Fibroblast of upper back skin (primary cell): ENCODE measurements around the gene ST6GAL1.
A peak's percentile ranks its signal among the peaks of the same experiment; 100 is the strongest.
"Not testable (repeated sequence)": the region's sequence is repeated elsewhere in the genome, so short reads cannot be mapped to it uniquely, and the experiment has no call there.

Experiments used
- DNase-seq: peaks from one replicate; pipeline ENCODE4 v3.0.0-alpha.2; 2013

The ST6GAL1 gene

GRCh38 chr3:186930143-186930640 is at the start of gene ST6GAL1:
Gene ST6GAL1 (plus strand): TSS chr3:186930526. CDS start chr3:187042704, 112,178 bp downstream.
- peak; percentile 66 for DNase-seq

GRCh38 chr3:186882150-186882524 is 48.2 kb upstream of the ST6GAL1 start:
- peak; percentile 74 for DNase-seq

GRCh38 chr3:186882881-186883685 is 47.2 kb upstream of the ST6GAL1 start:
- peak; percentile 84 for DNase-seq

GRCh38 chr3:186883686-186884058 is 46.7 kb upstream of the ST6GAL1 start:
- DNase-seq, result no peak

- DNase-seq, result not testable (repeated sequence)
These were observed 45.5 kb upstream of the ST6GAL1 start for GRCh38 chr3:186884868-186885267.

DNA sequence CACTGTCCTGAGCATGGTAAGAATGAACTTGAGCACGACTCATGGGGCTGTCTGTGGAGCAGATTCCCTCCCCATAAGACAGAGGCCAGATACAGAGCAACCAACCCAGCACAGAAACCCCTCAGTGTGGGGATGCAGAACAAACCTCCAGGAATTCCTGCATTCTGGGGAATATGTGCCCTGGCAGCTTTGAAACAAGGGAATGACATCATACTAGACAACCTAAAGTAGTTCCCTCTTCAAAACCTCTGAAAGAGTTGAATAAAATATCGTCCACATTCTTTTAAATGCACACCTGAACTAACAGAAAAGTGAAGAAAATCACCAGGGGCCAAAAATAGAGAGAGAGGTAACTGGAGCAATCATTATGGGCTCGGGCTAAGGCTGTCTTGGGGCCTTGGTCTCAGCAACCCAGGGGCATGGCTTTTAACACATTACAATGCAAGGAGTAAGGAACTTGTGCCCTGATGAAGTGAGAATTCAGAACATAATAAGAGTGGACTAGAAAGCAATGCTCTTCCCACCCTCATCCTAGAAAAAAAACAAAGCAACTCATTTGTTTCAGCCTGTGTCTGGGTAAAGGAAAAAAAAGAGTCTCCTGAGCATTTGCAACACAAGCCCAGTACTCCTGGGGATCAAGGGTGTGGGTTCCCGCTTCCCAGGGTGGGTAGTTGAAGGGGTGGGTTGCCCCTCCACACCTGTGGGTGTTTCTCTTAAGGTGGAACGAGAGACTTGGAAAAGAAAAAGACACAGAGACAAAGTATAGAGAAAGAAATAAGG is 43.9 kb upstream of the ST6GAL1 start:
- DNase-seq, result no peak

GRCh38 chr3:186887507-186887938 is 42.8 kb upstream of the ST6GAL1 start:
- not testable (repeated sequence) for DNase-seq

- peak; percentile 25 for DNase-seq
These were observed 41.8 kb upstream of the ST6GAL1 start for GRCh38 chr3:186888569-186888968.

DNA sequence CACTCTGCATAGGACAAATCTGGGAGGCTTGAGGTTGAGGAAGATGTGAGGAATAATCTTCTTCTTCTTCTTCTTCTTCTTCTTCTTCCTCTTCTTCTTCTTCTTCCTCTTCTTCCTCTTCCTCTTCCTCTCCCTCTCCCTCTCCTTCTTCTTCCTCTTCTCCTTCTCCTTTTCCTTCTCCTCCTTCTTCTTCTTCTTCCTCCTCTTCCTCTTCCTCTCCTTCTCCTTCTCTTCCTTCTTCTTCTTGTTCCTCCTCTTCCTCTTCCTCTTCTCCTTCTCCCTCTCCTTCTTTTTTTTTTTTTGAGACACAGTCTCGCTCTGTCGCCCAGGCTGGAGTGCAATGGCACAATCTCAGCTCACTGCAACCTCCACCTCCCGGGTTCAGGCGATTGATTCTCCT is 40.6 kb upstream of the ST6GAL1 start:
- DNase-seq, result not testable (repeated sequence)

DNA sequence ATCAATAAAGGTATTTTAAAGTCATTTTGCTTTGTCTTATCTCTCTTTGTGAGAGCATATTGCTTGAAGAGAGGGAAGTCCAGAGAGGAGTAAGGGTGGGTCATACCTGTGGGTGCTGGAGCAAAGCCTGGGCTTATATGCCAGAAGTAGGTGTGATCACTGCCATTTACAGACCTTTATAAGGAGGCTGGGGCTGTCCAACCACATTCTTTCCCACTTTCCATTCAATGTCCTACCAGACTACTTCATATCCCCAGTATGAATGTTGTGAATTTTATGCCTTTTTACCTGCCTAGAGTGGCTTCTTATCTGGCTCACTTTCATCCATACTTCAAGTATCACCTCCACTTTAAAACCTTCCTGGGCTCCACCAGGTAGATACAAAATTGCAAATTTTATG is 39.4 kb upstream of the ST6GAL1 start:
- DNase-seq, result no peak

- DNase-seq, result not testable (repeated sequence)
These were observed 37.3 kb upstream of the ST6GAL1 start for GRCh38 chr3:186893071-186893470.

DNA sequence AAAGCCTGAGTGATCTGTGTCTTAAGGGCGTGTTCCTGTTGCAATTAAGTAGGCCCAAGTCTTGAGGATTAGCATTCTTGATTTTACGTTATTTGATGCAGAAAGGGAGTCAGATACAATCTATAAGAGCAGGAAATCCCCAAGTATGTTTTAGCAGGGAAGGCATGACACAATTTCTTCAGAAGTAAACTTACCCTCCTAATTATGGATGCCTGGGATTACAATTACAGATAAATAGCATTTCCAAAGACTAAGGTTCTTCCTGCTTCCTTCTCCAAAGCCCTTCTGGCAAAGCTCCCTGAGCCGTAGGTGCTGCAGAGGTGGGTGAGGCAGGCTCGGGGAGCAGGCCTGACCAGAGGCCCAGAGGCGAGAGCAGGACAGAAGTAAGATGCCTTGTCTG is 34.9 kb upstream of the ST6GAL1 start:
- no peak for DNase-seq

DNA sequence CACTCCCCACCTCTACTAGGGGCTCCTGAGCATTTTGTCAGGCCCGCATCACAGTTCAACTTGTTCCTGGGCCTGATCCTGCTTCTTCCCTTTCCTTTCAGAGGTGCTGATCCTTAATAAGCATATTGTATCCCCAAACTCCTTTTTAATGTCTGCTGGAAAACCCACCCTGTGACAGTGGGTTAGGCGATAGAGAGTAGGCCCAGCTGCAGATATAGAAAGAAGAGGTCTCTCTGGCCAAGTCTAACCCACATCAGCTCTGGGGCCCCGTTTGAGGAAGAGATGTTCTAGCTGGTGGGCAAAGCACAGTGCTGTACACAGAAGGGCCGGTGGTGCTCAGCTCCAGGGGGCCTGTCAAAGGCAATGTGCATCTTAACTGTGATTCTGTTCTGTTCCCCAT is 34.3 kb upstream of the ST6GAL1 start:
- DNase-seq, result no peak

GRCh38 chr3:186896875-186897274 is 33.5 kb upstream of the ST6GAL1 start:
- DNase-seq, result no peak

DNA sequence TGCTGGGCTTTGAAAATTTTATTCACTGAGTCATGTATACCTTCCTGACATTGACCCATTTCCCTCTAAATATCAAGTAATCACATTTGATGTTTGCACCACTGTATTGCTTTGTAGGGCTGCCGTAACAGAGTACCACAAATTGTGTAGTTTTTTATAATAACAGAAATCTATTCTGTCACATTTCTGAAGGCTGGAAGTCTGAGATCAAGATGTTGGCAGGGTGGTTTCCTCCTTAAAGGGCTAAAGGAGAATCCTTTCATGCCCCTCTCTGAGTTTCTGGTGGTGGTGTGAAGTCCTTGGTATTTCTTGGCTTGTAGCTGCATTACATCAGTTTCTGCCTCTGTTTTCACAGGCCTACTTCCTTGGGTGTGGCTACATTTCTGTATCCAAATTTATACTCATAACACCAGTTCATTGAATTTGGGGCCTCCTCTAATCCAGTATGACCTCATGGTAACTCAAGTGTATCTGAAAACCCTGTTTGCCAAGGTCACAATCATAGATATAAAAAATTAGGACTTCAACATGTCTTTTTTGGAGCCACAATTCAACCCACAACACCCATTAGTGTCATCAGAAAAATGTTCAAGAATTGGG is 29.1 kb upstream of the ST6GAL1 start:
- peak; percentile 48 for DNase-seq

DNA sequence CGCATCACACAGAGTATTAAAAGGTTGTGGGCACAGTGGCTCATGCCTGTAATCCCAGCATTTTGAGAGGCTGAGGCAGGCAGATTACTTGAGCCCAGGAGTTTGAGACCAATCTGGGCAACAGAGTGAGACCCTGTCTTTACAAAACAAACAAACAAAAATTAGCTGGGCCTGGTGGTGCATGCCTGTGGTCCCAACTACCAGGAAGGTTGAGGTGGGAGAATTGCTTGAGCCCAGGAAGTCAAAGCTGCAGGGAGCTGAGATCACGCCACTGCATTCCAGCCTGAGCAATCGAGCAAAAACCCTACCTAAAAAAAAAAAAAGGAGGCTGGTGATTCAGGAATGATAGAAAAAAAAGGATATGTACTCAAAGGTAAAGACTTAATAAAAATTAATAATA is 28.2 kb upstream of the ST6GAL1 start:
- DNase-seq, result peak; percentile 53

DNA sequence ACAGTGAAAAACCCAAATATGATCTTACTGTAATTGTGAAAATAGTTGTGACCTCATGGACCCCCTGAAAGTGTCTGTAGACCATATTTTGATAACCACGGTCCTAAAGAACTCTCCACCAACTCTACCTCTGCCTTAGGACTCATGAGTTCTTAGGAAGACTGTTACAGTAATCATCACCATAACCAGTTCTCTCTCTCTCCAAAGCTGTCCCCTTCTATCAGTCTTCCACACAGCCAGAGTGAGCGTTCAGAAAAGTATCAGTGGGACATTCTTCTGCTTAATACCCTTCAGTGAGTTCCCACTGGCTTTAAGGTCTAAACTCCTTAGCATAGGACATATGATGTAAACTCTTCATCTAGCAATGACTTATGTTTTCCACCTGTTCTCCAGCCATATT is 27.6 kb upstream of the ST6GAL1 start:
- no peak for DNase-seq

GRCh38 chr3:186903676-186904075 is 26.6 kb upstream of the ST6GAL1 start:
- DNase-seq, result not testable (repeated sequence)

- not testable (repeated sequence) for DNase-seq
These were observed 23.3 kb upstream of the ST6GAL1 start for GRCh38 chr3:186907075-186907474.

DNA sequence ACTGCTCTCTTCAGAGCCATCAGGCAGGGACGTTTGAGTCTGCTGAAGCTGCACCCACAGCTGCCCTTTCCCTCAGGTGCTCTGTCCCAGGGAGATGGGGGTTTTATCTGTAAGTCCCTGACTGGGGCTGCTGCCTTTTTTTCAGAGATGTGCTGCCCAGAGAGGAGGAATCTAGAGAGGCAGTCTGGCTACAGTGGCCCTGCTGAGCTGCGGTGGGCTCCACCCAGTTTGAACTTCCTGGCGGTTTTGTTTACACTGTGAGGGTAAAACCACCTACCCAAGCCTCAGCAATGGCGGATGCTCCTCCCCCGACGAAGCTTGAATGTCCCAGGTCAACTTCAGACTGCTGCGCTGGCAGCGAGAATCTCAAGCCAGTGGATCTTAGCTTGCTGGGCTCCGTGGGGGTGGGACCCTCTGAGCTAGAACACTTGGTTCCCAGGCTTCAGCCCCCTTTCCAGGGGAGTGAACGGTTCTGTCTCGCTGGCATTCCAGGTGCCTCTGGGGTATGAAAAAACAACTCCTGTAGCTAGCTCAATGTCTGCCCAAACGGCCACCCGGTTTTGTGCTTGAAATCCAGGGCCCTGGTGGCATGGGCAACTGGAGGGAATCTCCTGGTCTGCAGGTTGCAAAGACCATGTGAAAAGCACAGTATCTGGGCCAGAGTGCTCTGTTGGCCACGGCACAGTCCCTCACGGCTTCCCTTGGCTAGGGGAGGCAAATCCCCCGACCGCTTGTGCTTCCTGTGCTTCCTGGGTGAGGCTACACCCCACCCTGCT is 21.1 kb upstream of the ST6GAL1 start:
- no peak for DNase-seq

DNA sequence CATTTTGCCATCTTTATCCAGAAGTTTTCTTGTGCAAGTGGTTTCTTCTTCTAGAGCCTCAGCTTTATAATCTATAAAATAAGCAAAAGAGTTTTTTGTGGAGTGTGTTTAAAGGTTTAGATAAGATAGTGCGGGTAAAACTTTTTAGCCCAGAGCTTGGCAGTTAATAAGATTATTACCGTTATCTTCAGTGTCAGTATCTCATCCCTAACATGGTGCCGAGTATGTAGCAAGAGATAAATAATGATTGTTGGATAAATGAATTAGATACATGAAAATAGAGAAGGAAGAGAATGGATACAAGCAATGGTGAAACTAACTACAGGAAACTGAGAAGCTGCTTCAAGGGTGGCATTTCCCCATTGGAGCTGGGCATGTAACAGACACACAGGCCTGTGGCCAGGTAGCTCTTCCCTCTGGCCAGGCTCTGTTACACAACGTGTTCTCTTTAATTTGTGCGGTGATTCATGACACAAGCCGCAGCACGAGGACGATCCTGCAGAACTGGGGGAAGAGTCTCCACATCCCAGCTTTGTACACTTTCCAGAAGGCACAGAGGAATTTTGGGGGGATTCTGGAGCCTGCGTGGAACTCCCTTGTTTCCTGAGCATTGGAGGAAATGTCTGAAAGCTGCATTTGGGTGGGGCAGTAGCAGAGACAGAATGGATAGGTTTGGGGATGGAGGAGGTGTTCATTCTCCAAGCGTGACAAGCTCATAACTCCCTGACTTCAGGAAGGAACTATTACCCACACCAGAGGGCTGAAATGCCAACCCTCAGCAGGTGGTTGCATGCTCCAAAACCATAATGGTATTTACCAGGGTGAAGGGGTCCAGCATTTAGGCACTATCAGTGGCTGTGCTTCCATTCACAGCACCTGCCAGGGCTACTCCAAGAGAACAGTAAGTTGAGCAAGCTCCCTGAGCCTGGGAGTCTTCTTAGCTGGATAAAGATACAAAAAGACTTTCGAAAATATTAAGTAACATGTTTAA is 14.2 kb upstream of the ST6GAL1 start:
- no peak for DNase-seq
